PC-3 (cell line): ENCODE data around the gene ETNK2. TPM values are rescaled to one million over a fixed set of nuclear protein-coding genes. Genes with fewer than 3 reads are reported as not detected.
A peak's percentile ranks its signal among the peaks of the same experiment; 100 is the strongest.

Experiments
- ATAC-seq: fragments of 200-7000 bp; cut with Tn5 transposase; 2 replicates; pipeline ENCODE4 v1.9.1; 2020; ENCODE audit warnings: mild to moderate bottlenecking, moderate library complexity
- BruUV-seq: library from RNA; stranded (reverse); fragments of 400-500 nt; replicated peaks from 2 replicates; lab custom pipeline; 2021; lab: Mats Ljungman, UMichigan
- CTCF ChIA-PET: fragments of 300-600 bp; sonication (Branson Sonifier 250); formaldehyde crosslinking; loops from one replicate; lab custom pipeline; 2022; ENCODE audit warnings: antibody characterized with exemption; lab: Charles Lee
- POLR2A ChIA-PET: fragments of 300-600 bp; sonication (Branson Sonifier 250); formaldehyde crosslinking; loops from one replicate; lab custom pipeline; 2022; ENCODE audit warnings: antibody characterized with exemption; ENCODE audit not compliant: unreplicated experiment; lab: Charles Lee
- DNase-seq: peaks from one replicate; pipeline ENCODE4 v3.0.0-alpha.2; 2015
- H2AFZ ChIP-seq: fragments of 300-600 bp; sonication (generic); 2 replicates; pipeline ENCODE4 v1.6.0; 2016; ENCODE audit warnings: antibody characterized with exemption, low read length
- H3F3A ChIP-seq: fragments of 300-600 bp; sonication (generic); one replicate; pipeline ENCODE4 v1.6.0; 2017; ENCODE audit warnings: antibody characterized with exemption, low read length, control low read depth, mild to moderate bottlenecking; ENCODE audit not compliant: unreplicated experiment
- H3K27ac ChIP-seq: fragments of 300-600 bp; sonication (generic); 2 replicates; pipeline ENCODE4 v1.5.1; 2016; ENCODE audit warnings: mild to moderate bottlenecking, low read length
- H3K27me3 ChIP-seq: fragments of 300-600 bp; sonication (generic); 2 replicates; pipeline ENCODE4 v1.6.1; 2016; ENCODE audit warnings: low read length, mixed read lengths
- H3K36me3 ChIP-seq: fragments of 300-600 bp; sonication (generic); 2 replicates; pipeline ENCODE4 v1.6.1; 2016; ENCODE audit warnings: low read depth, mixed run types, low read length, mixed read lengths
- H3K4me1 ChIP-seq: fragments of 300-600 bp; sonication (generic); 2 replicates; pipeline ENCODE4 v1.5.1; 2016; ENCODE audit warnings: low read length; ENCODE audit not compliant: insufficient read depth
- H3K4me2 ChIP-seq: fragments of 300-600 bp; sonication (generic); 2 replicates; pipeline ENCODE4 v1.6.0; 2016; ENCODE audit warnings: low read length
- H3K4me3 ChIP-seq: fragments of 300-600 bp; sonication (generic); 2 replicates; pipeline ENCODE4 v1.5.1; 2016; ENCODE audit warnings: mild to moderate bottlenecking, low read length, mixed read lengths
- H3K79me2 ChIP-seq: fragments of 300-600 bp; sonication (generic); 2 replicates; pipeline ENCODE4 v1.6.1; 2017; ENCODE audit warnings: low read length, mixed read lengths
- H3K9ac ChIP-seq: fragments of 300-600 bp; sonication (generic); 2 replicates; pipeline ENCODE4 v1.6.0; 2016; ENCODE audit warnings: mild to moderate bottlenecking, low read length
- H3K9me2 ChIP-seq: fragments of 300-600 bp; sonication (generic); replicated peaks from 2 replicates; pipeline ENCODE4 v1.6.1; 2016; ENCODE audit warnings: mixed run types, low read length, mixed read lengths
- H3K9me3 ChIP-seq: fragments of 300-600 bp; sonication (generic); 2 replicates; pipeline ENCODE4 v1.6.1; 2016; ENCODE audit warnings: low read length, mixed read lengths
- H4K20me1 ChIP-seq: fragments of 300-600 bp; sonication (generic); 2 replicates; pipeline ENCODE4 v1.6.1; 2016; ENCODE audit warnings: low read length, mixed read lengths
- EZH2 ChIP-seq: fragments of 300-600 bp; sonication (generic); IDR thresholded peaks from one replicate; pipeline ENCODE4 v1.6.1; 2017; ENCODE audit warnings: antibody characterized with exemption, mild to moderate bottlenecking, low read length; ENCODE audit not compliant: unreplicated experiment
- EZH2phosphoT487 ChIP-seq: fragments of 300-600 bp; sonication (generic); IDR thresholded peaks from 2 replicates; pipeline ENCODE4 v1.6.1; 2018; ENCODE audit warnings: mild to moderate bottlenecking, antibody characterized with exemption, low read length, borderline replicate concordance
- intact Hi-C: fragments of 100-400 bp; cut with micrococcal nuclease; formaldehyde crosslinking; loops from 2 replicates; pipeline ENCODE4 v1.9.0; 2023
- total RNA-seq: library from RNA; depleted of rRNA; stranded (reverse); fragments of >200 nt; gene quantifications from 2 replicates; pipeline ENCODE4 v1.2.3, GENCODE V29; 2014
- TF ChIP-seq, protein P1 (sequence below): fragments of 300-600 bp; sonication (generic); conservative IDR thresholded peaks from 2 replicates; pipeline ENCODE4 v1.5.1; 2017; ENCODE audit warnings: antibody characterized with exemption, low read depth, mild to moderate bottlenecking, low read length

Gene ETNK2
- total RNA-seq, 1 experiment from 2014 or later: 37.1 TPM

GRCh38 chr1:204106825-204107224 lies 45.0 kb downstream of the ETNK2 start:
- H3K27me3 ChIP-seq: no peaks in the 10 kb centered on the region
- ChIA-PET CTCF (no interaction called here), POLR2A (no interaction called here)
- intact Hi-C loops: no loop called here
- DNase-seq (no peak), ATAC-seq (no peak)
- H3K4me3 ChIP-seq: no peak overlapping the region
- H3K79me2 ChIP-seq: peaks cover 88% of the 10 kb centered on the region
- H3K27ac ChIP-seq: no peak overlapping the region
- H3K4me2 ChIP-seq: no peak overlapping the region
- H4K20me1 ChIP-seq: peaks cover 8% of the 10 kb centered on the region; the same call in 1 of the 2 replicates
- H3K36me3 ChIP-seq: no peaks in the 10 kb centered on the region
- no TSS peak for BruUV-seq
- no peak overlapping the region for H3K9ac ChIP-seq
- H3K9me3 ChIP-seq: no peaks in the 10 kb centered on the region
- H3K4me1 ChIP-seq: peaks cover 53% of the 10 kb centered on the region
- H2AFZ ChIP-seq: no peak overlapping the region
- no peaks in the 10 kb centered on the region for H3K9me2 ChIP-seq
- H3F3A ChIP-seq: peaks cover 16% of the 10 kb centered on the region
- TF ChIP-seq EZH2phosphoT487: no peak
- TF ChIP-seq, protein P1, sequence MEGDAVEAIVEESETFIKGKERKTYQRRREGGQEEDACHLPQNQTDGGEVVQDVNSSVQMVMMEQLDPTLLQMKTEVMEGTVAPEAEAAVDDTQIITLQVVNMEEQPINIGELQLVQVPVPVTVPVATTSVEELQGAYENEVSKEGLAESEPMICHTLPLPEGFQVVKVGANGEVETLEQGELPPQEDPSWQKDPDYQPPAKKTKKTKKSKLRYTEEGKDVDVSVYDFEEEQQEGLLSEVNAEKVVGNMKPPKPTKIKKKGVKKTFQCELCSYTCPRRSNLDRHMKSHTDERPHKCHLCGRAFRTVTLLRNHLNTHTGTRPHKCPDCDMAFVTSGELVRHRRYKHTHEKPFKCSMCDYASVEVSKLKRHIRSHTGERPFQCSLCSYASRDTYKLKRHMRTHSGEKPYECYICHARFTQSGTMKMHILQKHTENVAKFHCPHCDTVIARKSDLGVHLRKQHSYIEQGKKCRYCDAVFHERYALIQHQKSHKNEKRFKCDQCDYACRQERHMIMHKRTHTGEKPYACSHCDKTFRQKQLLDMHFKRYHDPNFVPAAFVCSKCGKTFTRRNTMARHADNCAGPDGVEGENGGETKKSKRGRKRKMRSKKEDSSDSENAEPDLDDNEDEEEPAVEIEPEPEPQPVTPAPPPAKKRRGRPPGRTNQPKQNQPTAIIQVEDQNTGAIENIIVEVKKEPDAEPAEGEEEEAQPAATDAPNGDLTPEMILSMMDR: no peak
- TF ChIP-seq EZH2: no peak

DNA sequence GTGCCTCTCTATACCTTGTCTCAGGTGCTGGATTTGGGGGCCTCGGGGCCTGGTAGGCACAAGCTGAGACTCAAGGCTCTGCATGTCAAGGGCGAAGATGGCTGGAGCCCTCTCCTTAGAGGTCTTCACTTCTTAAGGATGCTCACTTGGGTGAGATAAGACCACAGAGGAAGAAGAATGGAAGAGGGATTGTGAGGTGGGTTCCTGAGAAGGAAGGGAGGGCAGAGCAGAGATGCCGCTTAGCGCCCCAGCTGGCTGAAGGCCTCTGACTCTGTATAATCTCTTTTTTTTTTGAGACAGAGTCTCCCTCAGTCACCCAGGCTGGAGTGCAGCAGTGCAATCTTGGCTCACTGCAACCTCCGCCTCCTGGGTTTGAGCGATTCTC lies 46.7 kb downstream of the ETNK2 start:
- no peaks in the 10 kb centered on the region for H3K36me3 ChIP-seq
- CTCF ChIA-PET: no interaction called here
- H3K27ac ChIP-seq: peak overlapping the region; percentile 97
- DNase-seq (no peak), ATAC-seq (no peak)
- H3F3A ChIP-seq: peaks cover 16% of the 10 kb centered on the region
- H4K20me1 ChIP-seq: no peaks in the 10 kb centered on the region
- no peak overlapping the region for H2AFZ ChIP-seq
- peak overlapping the region; percentile 1; the same call in 1 of the 2 replicates for H3K4me3 ChIP-seq
- POLR2A ChIA-PET: no interaction called here
- TSS peak; percentile 17 for BruUV-seq
- no peaks in the 10 kb centered on the region for H3K27me3 ChIP-seq
- H3K9ac ChIP-seq: peak overlapping the region; percentile 82
- peaks cover 58% of the 10 kb centered on the region for H3K4me1 ChIP-seq
- intact Hi-C loops: no loop called here
- H3K79me2 ChIP-seq: peaks cover 88% of the 10 kb centered on the region
- H3K9me3 ChIP-seq: no peaks in the 10 kb centered on the region
- no peaks in the 10 kb centered on the region for H3K9me2 ChIP-seq
- H3K4me2 ChIP-seq: peak overlapping the region; percentile 73
- TF ChIP-seq, protein P1: no peak
- TF ChIP-seq EZH2phosphoT487 (no peak), EZH2 (no peak)
